Measurements from ENCODE around the gene JAKMIP2. TPM values are rescaled to one million over a fixed set of nuclear protein-coding genes. Genes with fewer than 3 reads are reported as not detected.

Gene JAKMIP2
- polyA plus RNA-seq, 1 of the 3 experiments (the other 2 are of a cell fraction), result 2.1 TPM

DNA sequence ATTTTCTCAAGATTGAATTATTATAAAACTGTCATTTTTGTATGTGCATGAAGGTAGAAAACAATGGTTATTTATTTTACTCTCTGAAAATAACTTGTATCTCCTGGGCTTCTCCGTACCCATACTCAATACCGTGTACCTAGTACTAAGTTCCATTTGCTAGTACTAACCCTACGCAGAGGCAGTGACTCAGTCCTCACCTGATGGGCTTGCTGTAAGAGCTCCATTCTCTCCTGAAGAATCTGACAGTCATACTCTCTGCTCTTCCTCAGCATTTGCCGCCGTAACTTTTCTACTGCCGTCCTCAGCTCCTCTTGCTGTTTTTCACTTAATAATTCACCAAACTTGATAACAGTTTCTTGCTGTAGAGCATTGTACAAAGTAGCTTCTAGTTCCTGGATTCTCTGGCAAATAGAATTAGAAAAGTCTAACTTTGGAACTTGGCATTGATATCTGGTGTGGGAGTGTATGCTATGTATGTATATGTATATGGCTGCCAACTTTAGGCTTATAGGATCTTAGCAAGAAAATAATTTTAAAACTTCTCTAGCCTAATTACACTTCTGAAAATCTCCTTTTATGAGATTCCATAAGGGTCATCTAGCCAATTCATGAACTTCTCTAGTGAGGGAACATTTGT lies 164.7 kb downstream of the JAKMIP2 start (continued):
- TF ChIP-seq, protein P1, sequence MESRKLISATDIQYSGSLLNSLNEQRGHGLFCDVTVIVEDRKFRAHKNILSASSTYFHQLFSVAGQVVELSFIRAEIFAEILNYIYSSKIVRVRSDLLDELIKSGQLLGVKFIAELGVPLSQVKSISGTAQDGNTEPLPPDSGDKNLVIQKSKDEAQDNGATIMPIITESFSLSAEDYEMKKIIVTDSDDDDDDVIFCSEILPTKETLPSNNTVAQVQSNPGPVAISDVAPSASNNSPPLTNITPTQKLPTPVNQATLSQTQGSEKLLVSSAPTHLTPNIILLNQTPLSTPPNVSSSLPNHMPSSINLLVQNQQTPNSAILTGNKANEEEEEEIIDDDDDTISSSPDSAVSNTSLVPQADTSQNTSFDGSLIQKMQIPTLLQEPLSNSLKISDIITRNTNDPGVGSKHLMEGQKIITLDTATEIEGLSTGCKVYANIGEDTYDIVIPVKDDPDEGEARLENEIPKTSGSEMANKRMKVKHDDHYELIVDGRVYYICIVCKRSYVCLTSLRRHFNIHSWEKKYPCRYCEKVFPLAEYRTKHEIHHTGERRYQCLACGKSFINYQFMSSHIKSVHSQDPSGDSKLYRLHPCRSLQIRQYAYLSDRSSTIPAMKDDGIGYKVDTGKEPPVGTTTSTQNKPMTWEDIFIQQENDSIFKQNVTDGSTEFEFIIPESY (IDR thresholded peaks at IDR 0.05; ENCODE audit: borderline replicate concordance, low read depth), result no peak
- TF ChIP-seq EP300 (IDR thresholded peaks at IDR 0.05; ENCODE audit: borderline replicate concordance in 1 of 2, low read depth in 1 of 2, low read length in 1 of 2), result no peak
- TF ChIP-seq TAF1 (IDR thresholded peaks at IDR 0.05; ENCODE audit: borderline replicate concordance, low read depth, low read length), result no peak
- TF ChIP-seq, protein P2, sequence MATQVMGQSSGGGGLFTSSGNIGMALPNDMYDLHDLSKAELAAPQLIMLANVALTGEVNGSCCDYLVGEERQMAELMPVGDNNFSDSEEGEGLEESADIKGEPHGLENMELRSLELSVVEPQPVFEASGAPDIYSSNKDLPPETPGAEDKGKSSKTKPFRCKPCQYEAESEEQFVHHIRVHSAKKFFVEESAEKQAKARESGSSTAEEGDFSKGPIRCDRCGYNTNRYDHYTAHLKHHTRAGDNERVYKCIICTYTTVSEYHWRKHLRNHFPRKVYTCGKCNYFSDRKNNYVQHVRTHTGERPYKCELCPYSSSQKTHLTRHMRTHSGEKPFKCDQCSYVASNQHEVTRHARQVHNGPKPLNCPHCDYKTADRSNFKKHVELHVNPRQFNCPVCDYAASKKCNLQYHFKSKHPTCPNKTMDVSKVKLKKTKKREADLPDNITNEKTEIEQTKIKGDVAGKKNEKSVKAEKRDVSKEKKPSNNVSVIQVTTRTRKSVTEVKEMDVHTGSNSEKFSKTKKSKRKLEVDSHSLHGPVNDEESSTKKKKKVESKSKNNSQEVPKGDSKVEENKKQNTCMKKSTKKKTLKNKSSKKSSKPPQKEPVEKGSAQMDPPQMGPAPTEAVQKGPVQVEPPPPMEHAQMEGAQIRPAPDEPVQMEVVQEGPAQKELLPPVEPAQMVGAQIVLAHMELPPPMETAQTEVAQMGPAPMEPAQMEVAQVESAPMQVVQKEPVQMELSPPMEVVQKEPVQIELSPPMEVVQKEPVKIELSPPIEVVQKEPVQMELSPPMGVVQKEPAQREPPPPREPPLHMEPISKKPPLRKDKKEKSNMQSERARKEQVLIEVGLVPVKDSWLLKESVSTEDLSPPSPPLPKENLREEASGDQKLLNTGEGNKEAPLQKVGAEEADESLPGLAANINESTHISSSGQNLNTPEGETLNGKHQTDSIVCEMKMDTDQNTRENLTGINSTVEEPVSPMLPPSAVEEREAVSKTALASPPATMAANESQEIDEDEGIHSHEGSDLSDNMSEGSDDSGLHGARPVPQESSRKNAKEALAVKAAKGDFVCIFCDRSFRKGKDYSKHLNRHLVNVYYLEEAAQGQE (IDR thresholded peaks at IDR 0.05; ENCODE audit: low read depth, low read length), result no peak
- no peak for TF ChIP-seq EZH2phosphoT487 (IDR thresholded peaks at IDR 0.05; ENCODE audit: borderline replicate concordance, low read depth)
- no peak for TF ChIP-seq MXI1 (IDR thresholded peaks at IDR 0.05; ENCODE audit: low read depth, low read length)
- TF ChIP-seq GABPA (IDR thresholded peaks at IDR 0.05; ENCODE audit: low read depth), result no peak

DNA sequence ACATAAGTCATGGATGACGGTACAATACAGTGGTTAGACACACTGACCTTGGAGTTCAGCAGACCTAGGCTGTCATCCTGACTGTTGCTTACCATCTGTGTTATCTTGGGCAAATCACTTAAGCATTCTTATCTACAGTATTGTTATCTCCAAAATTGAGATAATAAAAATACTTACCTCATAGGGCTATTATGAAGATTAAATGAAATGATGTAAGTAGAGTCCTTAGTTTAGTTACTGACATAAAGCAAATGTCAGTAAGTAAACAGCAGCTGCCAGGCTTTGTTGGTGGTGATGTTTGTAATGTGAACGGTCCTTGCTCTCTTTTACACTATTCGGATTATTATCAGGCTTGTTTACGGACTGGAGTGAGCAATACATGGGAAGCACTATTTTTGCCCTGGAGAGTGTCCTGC lies 165.3 kb downstream of the JAKMIP2 start:
- TF ChIP-seq NFIC (IDR thresholded peaks at IDR 0.05; ENCODE audit: borderline replicate concordance) (no peak), FOXM1 (IDR thresholded peaks at IDR 0.05; ENCODE audit: low read depth) (no peak), RCOR1 (IDR thresholded peaks at IDR 0.05; ENCODE audit: low read length) (no peak), SMC3 (IDR thresholded peaks at IDR 0.05; ENCODE audit: low read depth, low read length) (no peak), MEF2A (IDR thresholded peaks at IDR 0.05; ENCODE audit: borderline replicate concordance, low read depth) (no peak)
- TF ChIP-seq, protein P3, sequence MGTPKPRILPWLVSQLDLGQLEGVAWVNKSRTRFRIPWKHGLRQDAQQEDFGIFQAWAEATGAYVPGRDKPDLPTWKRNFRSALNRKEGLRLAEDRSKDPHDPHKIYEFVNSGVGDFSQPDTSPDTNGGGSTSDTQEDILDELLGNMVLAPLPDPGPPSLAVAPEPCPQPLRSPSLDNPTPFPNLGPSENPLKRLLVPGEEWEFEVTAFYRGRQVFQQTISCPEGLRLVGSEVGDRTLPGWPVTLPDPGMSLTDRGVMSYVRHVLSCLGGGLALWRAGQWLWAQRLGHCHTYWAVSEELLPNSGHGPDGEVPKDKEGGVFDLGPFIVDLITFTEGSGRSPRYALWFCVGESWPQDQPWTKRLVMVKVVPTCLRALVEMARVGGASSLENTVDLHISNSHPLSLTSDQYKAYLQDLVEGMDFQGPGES (IDR thresholded peaks at IDR 0.05; ENCODE audit: low read depth, low read length), result no peak
- no peaks in the 10 kb centered on the region for H3K4me1 ChIP-seq (ENCODE audit: control insufficient read depth in 1 of 2, insufficient read depth in 2 of 2, low read depth in 1 of 2, low read length in 1 of 2)
- H3K4me2 ChIP-seq, result no peak overlapping the region
- WGBS (ENCODE audit: low lambda C conversion rate), result 70% methylated on average over 4 of the region's 4 CpGs
- H3K27me3 ChIP-seq (ENCODE audit: insufficient read depth), result no peaks in the 10 kb centered on the region
- H3K9me2 ChIP-seq, result no peaks in the 10 kb centered on the region
- ChIA-PET POLR2A (no interaction called here), CTCF (interaction anchor here (0.9 to 2.5 kb wide), 3 partner anchors 11 to 206 kb away, joined by 3 to 11 read pairs (median 9); no protein-coding TSS in a partner anchor)
- H3K4me3 ChIP-seq (ENCODE audit: low read depth in 2 of 2, low read length in 1 of 2), result no peak overlapping the region
- H3F3A ChIP-seq (replicated peaks; ENCODE audit: insufficient read depth), result no peaks in the 10 kb centered on the region
- no peak overlapping the region for H2AFZ ChIP-seq (ENCODE audit: low read depth)
- no peaks in the 10 kb centered on the region for H3K9me3 ChIP-seq
- H3K27ac ChIP-seq (ENCODE audit: low read depth in 2 of 2, low read length in 1 of 2), result no peak overlapping the region
- no peak overlapping the region for H3K9ac ChIP-seq
- no peaks in the 10 kb centered on the region for H3K79me2 ChIP-seq (ENCODE audit: insufficient read depth)
- no peaks in the 10 kb centered on the region for H4K20me1 ChIP-seq (ENCODE audit: insufficient read depth)
- no peak for DNase-seq
- H3K36me3 ChIP-seq (replicated peaks in 1 of 2; ENCODE audit: control insufficient read depth in 1 of 2, insufficient read depth in 2 of 2, low read length in 1 of 2), result peaks cover 0 to 2% of the 10 kb centered on the region in 2 experiments
